Head of caudate nucleus (tissue), 42 donors: Measurements from ENCODE around the gene TRIM40.

Experiments
- DNase-seq, 42 donors: peaks; one replicate each; pipeline versions ENCODE4 v3.0.0 to v3.0.0-alpha.2; 2020 to 2021; ENCODE audit warnings: mixed read lengths in 7 of 42
- intact Hi-C: fragments of 100-400 bp; cut with DNase I; formaldehyde crosslinking; loops from one replicate; pipeline ENCODE4 v1.15.0; 2022

The TRIM40 gene, protein sequence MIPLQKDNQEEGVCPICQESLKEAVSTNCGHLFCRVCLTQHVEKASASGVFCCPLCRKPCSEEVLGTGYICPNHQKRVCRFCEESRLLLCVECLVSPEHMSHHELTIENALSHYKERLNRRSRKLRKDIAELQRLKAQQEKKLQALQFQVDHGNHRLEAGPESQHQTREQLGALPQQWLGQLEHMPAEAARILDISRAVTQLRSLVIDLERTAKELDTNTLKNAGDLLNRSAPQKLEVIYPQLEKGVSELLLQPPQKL

DNA sequence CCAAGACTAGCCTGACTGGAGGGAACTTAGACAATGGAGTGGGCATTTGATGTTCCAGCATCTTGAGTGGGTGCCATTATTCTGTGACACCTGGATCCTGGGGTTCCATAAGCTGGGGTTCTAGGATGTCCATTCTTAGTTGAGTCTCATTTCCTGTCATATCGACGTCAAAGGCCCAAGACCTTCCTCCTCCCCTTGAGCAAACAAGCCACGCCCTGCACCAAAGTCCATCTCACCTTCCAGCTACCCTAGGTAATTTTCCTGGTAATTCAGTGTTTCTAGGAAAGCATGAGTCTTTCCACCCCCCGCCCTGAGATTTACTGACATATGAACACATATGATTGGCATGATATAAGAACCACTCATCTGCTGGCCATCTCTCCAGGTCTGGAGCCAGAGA, at the start of gene TRIM40:
TRIM40 (plus strand) TSS at position 384 of the 400 bp plus-strand sequence. CDS start 897 bp downstream, outside the sequence.
- intact Hi-C loops = no loop called here
- DNase-seq = no peak

DNA sequence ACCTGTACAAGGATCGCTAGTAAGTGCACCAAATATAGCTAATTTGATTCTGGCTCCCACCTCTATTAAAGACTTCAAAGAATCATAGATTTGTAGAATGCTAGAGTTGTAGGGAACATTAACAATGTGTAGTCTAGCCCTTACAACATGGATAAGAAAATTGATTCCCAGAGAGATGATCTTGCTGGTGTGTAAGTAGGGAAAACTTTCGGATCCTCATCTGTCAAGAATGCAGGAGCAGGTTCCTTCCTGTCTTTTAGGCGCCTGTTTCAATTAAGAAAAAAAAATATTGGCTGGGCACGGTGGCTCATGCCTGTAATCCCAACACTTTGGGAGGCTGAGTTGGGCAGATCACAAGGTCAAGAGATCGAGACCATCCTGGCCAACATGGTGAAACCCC, 48.1 kb upstream of the TRIM40 start:
- DNase-seq = no peak
- intact Hi-C loops = no loop called here

- DNase-seq = no peak
- intact Hi-C loops = no loop called here
Measured at GRCh38 chr6:30091577-30092381, 44.2 kb upstream of the TRIM40 start.

- intact Hi-C loops = no loop called here
- DNase-seq = no peak
Measured at GRCh38 chr6:30092852-30093543, 42.9 kb upstream of the TRIM40 start.

DNA sequence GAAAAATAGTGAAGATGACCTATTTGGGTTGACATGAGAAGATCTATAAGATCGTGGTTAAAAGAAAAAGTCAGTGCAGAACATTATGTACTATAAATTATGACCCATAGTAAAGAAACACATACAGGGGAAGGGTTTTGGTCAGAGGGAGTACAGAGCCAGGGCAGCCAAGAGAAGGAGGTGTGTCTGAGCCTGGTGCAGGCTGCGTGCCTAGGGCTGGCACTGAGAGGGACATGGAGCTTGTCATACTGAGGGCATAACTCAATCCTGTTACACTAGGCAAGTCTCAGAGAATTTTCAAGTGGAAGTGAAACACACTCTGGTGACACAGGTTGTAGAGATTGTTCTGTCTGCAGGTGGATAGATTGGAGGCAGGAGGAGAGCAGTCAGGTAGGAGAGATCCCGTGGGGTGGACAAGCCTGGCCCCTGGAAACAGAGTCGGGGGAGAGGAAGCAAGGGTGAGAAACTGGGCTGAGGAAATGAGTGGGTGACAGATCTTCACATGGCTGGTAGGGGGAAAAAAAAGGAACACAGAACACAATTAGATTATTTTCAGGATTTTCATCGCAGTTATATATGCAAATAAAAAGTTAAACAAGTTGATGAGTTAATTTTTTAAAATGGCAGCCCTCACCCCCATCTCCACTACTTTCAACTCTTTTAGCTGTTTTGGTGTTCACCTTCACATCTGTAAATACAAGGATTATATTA, 41.8 kb upstream of the TRIM40 start:
- intact Hi-C loops = no loop called here
- no peak for DNase-seq

- intact Hi-C loops = no loop called here
- no peak for DNase-seq
Measured at GRCh38 chr6:30096829-30097228, 39.1 kb upstream of the TRIM40 start.

DNA sequence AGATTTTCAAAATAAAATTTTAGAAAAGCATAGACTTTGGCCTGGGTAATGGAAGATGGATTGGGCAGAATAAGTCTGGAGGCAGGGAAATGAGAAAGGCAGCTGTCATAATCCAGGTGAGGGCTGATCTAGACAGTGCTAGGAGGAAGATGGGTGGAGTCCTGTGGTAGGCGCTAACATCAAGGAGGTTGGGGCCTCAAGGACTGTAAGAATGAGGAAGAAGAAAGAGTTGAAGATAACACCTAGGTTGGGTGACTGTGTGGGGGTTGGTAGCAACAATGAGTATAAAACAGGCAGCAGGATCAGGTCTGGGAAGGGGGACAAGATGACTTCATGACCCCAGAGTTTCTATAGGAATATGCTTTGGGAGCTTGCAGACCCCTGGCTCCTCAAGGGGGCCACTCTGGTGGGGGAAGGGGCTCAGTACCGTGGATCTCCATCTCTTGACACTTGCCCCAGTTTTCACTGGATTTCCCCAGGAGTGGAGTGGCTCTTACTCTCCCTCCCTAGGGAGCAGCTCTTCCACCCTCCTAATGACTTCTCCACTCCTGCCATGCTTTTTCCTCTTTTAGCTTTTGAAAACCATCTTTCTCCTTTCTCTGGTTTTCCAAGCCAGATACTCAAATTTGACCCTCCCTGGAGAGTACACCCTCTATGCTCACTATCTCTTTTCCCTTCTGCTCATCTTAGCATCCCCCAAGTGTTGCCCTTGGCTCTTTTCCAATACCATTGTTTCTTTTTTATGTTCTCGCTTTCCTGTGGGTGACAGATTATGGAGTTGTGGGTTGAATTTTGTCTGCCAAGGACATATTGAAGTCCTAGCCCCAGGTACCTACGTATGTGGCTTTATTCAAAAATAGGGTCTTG, 37.8 kb upstream of the TRIM40 start:
- intact Hi-C loops = no loop called here
- DNase-seq = no peak

GRCh38 chr6:30100154-30100553, 35.8 kb upstream of the TRIM40 start:
- intact Hi-C loops = no loop called here

DNA sequence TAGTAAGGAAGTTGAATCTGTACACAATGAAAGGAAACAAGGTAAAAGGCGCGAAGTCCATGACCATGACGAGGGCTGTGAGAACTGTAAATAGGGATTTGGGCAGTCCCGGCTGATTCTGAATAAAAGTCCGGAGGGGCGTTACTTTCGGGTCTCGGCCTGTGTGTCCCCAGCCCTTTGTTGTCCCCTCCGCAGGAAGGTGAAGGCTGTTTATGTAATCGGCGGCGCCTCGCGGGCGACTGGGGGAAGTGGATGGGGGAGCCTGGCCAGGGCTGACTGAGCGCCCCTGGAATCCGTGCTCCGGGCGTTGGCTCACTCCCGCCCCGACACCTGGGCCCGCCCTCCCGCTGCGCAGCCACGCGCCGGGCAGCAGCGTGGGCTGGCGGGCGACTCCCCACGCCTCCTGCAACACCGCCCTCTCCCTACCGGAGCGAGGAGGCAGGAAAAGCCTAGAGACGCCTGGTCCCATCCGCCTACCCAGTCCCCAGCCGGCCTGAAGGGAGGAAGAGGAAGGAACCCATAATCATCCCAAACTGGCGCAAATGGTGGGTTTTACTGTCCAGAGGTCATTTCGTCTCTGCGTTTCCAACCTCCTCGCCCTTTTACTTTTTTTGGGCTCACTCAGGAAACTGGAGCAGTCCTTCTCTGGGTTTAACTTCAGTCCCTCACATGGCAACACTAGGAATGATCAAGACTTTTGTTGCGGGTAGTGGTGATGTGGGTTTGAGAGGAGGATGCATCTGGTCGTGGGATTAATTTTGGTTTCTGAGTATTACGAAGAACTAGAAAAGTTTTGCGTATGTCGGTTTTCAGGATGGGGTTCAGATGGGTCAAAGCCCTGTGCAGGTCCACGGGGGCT, 35.1 kb upstream of the TRIM40 start:
- peak in 1 of 42 donors; percentile 28 for DNase-seq

More at GRCh38 chr6:30100154-30100553, 35.8 kb upstream of the TRIM40 start:
- DNase-seq = no peak

GRCh38 chr6:30101444-30102413, 34.2 kb upstream of the TRIM40 start:
- intact Hi-C loops = no loop called here
- peak; percentile 71 to 95 (median 87) for DNase-seq

More for the DNA sequence above, 35.1 kb upstream of the TRIM40 start:
- intact Hi-C loops = no loop called here

GRCh38 chr6:30102414-30102969, 33.4 kb upstream of the TRIM40 start:
- peak in 5 of 42 donors; percentile 4 to 15 (median 11) for DNase-seq
- intact Hi-C loops = no loop called here

DNA sequence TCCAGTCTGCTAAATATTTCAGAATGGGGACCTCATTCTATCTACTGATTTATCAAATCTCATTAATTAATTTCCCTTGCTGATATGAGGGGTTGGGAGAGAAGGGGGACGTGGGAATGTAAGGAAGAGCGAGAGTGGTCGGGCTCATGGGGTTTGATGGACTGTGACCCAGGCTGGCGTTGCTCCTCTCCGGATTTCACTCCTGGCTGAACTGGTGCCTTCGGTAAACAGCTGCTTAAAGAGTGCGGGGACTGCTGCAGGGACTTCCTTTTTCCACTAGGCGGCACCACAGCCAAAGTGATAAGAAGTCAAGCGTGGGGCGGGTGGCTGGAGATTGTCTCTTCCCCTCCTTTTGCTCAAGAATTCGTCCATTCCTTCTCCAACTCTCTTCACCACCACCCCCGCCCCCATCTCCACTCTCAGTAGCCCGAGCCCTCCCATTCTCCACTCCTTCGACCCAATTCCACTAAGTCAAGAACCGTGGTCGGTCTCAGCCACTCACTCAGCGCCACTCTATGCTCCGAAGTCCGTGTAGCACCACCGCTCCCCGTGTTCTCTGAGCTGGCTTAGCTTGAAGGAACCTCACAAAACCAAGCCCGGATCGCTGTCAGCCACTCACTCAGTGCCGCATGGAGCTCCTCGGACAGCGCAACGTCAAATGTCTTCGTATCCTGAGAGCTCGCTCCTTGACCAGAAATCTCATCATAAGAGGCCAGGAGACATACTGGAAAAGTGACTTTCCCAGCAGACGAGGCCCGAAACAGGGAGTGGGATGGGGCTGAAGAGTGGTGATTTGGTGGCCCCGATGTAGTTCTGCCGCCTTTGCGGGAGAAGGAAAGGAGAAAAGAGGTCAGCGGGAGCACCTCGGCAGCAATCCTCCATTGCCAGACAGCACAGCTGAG, 32.7 kb upstream of the TRIM40 start:
- DNase-seq = peak; percentile 71 to 94 (median 85)
- intact Hi-C loops = no loop called here

DNA sequence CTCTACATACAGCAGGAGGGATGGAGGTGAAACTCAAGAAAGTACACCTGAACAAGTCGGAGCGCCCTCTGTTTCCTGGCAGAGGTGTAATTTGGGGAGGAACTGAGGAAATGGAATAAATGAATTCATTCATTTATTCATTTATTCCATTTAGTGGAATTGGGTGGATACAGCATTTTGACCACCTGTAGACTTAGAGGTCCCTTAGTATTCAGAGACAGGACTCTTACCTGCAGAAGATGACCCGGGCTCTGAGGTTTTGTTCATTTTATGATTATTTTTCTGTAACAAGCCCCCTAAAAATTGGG, 32.1 kb upstream of the TRIM40 start:
- no peak for DNase-seq
- intact Hi-C loops = no loop called here

GRCh38 chr6:30104661-30105060, 31.3 kb upstream of the TRIM40 start:
- no peak for DNase-seq
- intact Hi-C loops = no loop called here

GRCh38 chr6:30111266-30111856, 24.6 kb upstream of the TRIM40 start:
- DNase-seq = no peak
- intact Hi-C loops = no loop called here
